CD4-positive, CD25-positive, alpha-beta regulatory T cell (primary cell): ENCODE results near the gene ZNF577. TPM values are rescaled to one million over a fixed set of nuclear protein-coding genes. Genes with fewer than 3 reads are reported as not detected.

Experiments
- ATAC-seq, 2 donors: fragments of 150-1000 bp; cut with Tn5 transposase; one replicate each; pipeline ENCODE4 v1.10.0; 2021; ENCODE audit warnings: low read depth in 2 of 2, moderate number of reproducible peaks in 2 of 2, moderate library complexity in 1 of 2
- DNase-seq, 3 donors: peaks; one replicate each; pipeline versions ENCODE4 v3.0.0 to v3.0.0-alpha.2; 2012 to 2022; ENCODE audit warnings: mixed read lengths in 1 of 3
- H3K27ac ChIP-seq: one replicate; pipeline ENCODE4 v1.7.0; 2013; ENCODE audit warnings: mild to moderate bottlenecking, low read length; ENCODE audit not compliant: insufficient read depth, poor library complexity, severe bottlenecking
- H3K27me3 ChIP-seq: one replicate; pipeline ENCODE4 v1.7.0; 2013; ENCODE audit warnings: low read length; ENCODE audit not compliant: control insufficient read depth, insufficient read depth
- H3K36me3 ChIP-seq: one replicate; pipeline ENCODE4 v1.7.0; 2013; ENCODE audit warnings: mild to moderate bottlenecking, low read length, moderate library complexity; ENCODE audit not compliant: control insufficient read depth, insufficient read depth
- H3K4me1 ChIP-seq: 2 replicates; pipeline ENCODE4 v1.7.0; 2013; ENCODE audit warnings: mild to moderate bottlenecking, low read length; ENCODE audit not compliant: insufficient read depth, control insufficient read depth, poor library complexity, severe bottlenecking
- H3K4me3 ChIP-seq: one replicate; pipeline ENCODE4 v1.7.0; 2013; ENCODE audit warnings: low read depth, mild to moderate bottlenecking, low read length, moderate library complexity
- H3K9me3 ChIP-seq, 2 experiments: 1 replicate in 1 of 2; 2 replicates in 1 of 2; pipeline ENCODE4 v1.7.0; 2013; ENCODE audit warnings: low read length in 2 of 2, mild to moderate bottlenecking in 1 of 2, moderate library complexity in 1 of 2; ENCODE audit not compliant: control insufficient read depth in 2 of 2
- H3K27ac Mint-ChIP-seq, 3 donors: one replicate each; pipeline ENCODE4 v1.8.0; 2020 to 2022; ENCODE audit warnings: mild to moderate bottlenecking in 3 of 3, mixed read lengths in 3 of 3, moderate library complexity in 2 of 3
- H3K27me3 Mint-ChIP-seq: one replicate; pipeline ENCODE4 v1.8.0; 2022; ENCODE audit warnings: mild to moderate bottlenecking, mixed read lengths
- H3K36me3 Mint-ChIP-seq: one replicate; pipeline ENCODE4 v1.8.0; 2020; ENCODE audit warnings: mixed read lengths
- H3K4me1 Mint-ChIP-seq, 4 donors: one replicate each; pipeline ENCODE4 v1.8.0; 2020 to 2022; ENCODE audit warnings: mixed read lengths in 4 of 4, mild to moderate bottlenecking in 1 of 4
- H3K4me3 Mint-ChIP-seq, 4 donors: one replicate each; pipeline ENCODE4 v1.8.0; 2020 to 2022; ENCODE audit warnings: mild to moderate bottlenecking in 4 of 4, mixed read lengths in 4 of 4, moderate library complexity in 3 of 4
- H3K9me3 Mint-ChIP-seq, 7 donors: one replicate each; pipeline ENCODE4 v1.8.0; 2020 to 2022; ENCODE audit warnings: mixed read lengths in 7 of 7, mild to moderate bottlenecking in 3 of 7, moderate library complexity in 2 of 7
- polyA plus RNA-seq, 4 donors: library from polyadenylated mRNA; unstranded; fragments of 300-500 nt; fragmentation: Illumina TruSeq; gene quantifications; one replicate each; pipeline ENCODE4 v1.2.3, GENCODE V29; 2021
- total RNA-seq: library from RNA; stranded (reverse); gene quantifications from one replicate; pipeline ENCODE4 v1.2.3, GENCODE V29; 2022

The ZNF577 gene
- total and polyA plus RNA-seq, 5 donors from 2014 or later: 1.6 to 6.8 (median 3.2) TPM

DNA sequence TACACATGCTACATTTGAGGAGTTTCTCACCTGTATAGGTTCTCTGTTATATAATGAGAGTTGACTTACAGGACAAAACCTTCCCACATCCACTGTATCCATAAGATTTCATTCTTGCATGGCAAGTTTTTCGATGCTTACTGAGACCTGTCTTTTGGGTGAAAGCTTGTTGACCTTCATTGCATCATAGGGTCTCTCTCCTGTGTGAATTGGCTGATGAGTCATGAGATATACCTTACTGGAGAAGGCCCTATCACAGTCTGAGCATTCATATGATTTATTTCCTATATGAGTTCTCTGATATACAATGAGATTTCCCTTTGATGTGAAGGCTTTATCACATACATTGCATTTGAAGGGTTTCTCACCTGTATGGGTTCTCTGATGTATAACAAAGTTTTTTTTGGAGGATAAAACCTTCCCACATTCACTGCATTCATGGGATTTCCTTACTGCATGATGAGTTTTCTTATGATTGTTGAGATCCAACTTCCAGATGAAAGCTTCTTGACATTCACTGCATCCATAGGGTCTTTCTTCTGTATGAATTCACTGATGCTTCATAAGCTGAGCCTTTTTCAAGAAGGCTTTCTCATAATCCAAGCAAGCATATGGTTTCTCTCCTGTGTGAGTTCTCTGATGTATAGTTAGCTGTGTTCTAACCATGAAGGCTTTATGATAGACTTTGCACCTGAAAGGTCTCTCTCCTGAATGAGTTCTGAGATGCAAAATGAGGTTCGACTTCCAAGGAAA is 25.7 kb downstream of the ZNF577 start:
- H3K27me3 Mint-ChIP-seq: no peaks in the 10 kb centered on the region
- H3K4me1 ChIP-seq: no peaks in the 10 kb centered on the region
- no peaks in the 10 kb centered on the region for H3K36me3 ChIP-seq
- H3K9me3 ChIP-seq: peaks cover 81 to 97% of the 10 kb centered on the region in 2 experiments
- H3K9me3 Mint-ChIP-seq: peaks cover 4 to 81% (median 24%) of the 10 kb centered on the region in 7 donors
- H3K36me3 Mint-ChIP-seq: peaks cover 12% of the 10 kb centered on the region
- no peaks in the 10 kb centered on the region for H3K27me3 ChIP-seq
- no peak overlapping the region for H3K27ac Mint-ChIP-seq
- ATAC-seq (no peak), DNase-seq (no peak)
- no peaks in the 10 kb centered on the region for H3K4me1 Mint-ChIP-seq
- H3K27ac ChIP-seq: no peak overlapping the region
- no peak overlapping the region for H3K4me3 ChIP-seq
- H3K4me3 Mint-ChIP-seq: no peak overlapping the region

DNA sequence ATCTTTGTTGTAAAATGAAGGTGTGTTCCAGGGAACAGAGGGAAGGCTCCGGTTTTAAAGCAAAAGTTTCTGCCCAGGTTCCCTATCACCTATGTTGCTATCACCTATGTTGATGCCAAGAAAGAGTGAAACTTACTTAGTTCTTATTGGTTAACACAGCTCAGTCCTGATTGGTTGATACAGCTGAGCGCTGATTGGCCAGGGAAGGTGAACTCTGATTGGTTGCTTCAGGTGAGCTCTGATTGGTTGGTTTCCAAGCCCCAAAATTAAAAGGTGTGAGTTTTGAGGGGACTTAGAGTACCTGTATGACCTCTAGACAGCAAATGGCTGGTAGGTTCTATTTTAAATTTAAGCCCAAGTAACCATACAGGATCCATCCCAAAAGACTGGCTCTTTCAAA is 50.6 kb downstream of the ZNF577 start:
- no peaks in the 10 kb centered on the region for H3K27me3 ChIP-seq
- no peak for DNase-seq
- ATAC-seq: no peak
- no peaks in the 10 kb centered on the region for H3K4me1 ChIP-seq
- Mint-ChIP-seq H3K4me1 (no peaks in the 10 kb centered on the region), H3K36me3 (peaks cover 13% of the 10 kb centered on the region), H3K9me3 (peaks cover 0 to 48% (median 17%) of the 10 kb centered on the region in 7 donors), H3K4me3 (no peak overlapping the region), H3K27me3 (no peaks in the 10 kb centered on the region), H3K27ac (no peak overlapping the region)
- no peak overlapping the region for H3K4me3 ChIP-seq
- no peaks in the 10 kb centered on the region for H3K36me3 ChIP-seq
- peaks cover 16 to 40% of the 10 kb centered on the region in 2 experiments for H3K9me3 ChIP-seq
- H3K27ac ChIP-seq: no peak overlapping the region

GRCh38 chr19:51830274-51830673 is 57.5 kb downstream of the ZNF577 start:
- Mint-ChIP-seq H3K36me3 (peaks cover 3% of the 10 kb centered on the region), H3K27me3 (no peaks in the 10 kb centered on the region), H3K4me1 (no peaks in the 10 kb centered on the region), H3K9me3 (peaks cover 5 to 68% (median 29%) of the 10 kb centered on the region in 7 donors), H3K4me3 (no peak overlapping the region), H3K27ac (no peak overlapping the region)
- H3K9me3 ChIP-seq: peaks cover 27 to 54% of the 10 kb centered on the region in 2 experiments
- no peak overlapping the region for H3K4me3 ChIP-seq
- H3K4me1 ChIP-seq: no peaks in the 10 kb centered on the region
- ATAC-seq (no peak), DNase-seq (no peak)
- no peaks in the 10 kb centered on the region for H3K27me3 ChIP-seq
- H3K36me3 ChIP-seq: no peaks in the 10 kb centered on the region
- no peak overlapping the region for H3K27ac ChIP-seq

GRCh38 chr19:51824281-51825005 is 63.3 kb downstream of the ZNF577 start:
- no peak overlapping the region for H3K4me3 Mint-ChIP-seq
- H3K9me3 ChIP-seq: peaks cover 16 to 53% of the 10 kb centered on the region in 2 experiments
- H3K27ac ChIP-seq: no peak overlapping the region
- H3K36me3 Mint-ChIP-seq: peaks cover 9% of the 10 kb centered on the region
- no peak overlapping the region for H3K4me3 ChIP-seq
- peaks cover 8 to 83% (median 25%) of the 10 kb centered on the region in 7 donors for H3K9me3 Mint-ChIP-seq
- no peak for ATAC-seq
- H3K4me1 ChIP-seq: no peaks in the 10 kb centered on the region
- no peaks in the 10 kb centered on the region for H3K36me3 ChIP-seq
- no peaks in the 10 kb centered on the region for H3K4me1 Mint-ChIP-seq
- no peaks in the 10 kb centered on the region for H3K27me3 ChIP-seq
- peaks cover 4% of the 10 kb centered on the region for H3K27me3 Mint-ChIP-seq
- no peak for DNase-seq
- H3K27ac Mint-ChIP-seq: no peak overlapping the region

GRCh38 chr19:51822946-51823345 is 64.8 kb downstream of the ZNF577 start:
- Mint-ChIP-seq H3K4me1 (no peaks in the 10 kb centered on the region), H3K4me3 (no peak overlapping the region), H3K36me3 (peaks cover 9% of the 10 kb centered on the region), H3K9me3 (peaks cover 10 to 85% (median 24%) of the 10 kb centered on the region in 7 donors), H3K27ac (no peak overlapping the region), H3K27me3 (peaks cover 4% of the 10 kb centered on the region)
- Histone ChIP-seq H3K27ac (no peak overlapping the region), H3K9me3 (peaks cover 24 to 47% of the 10 kb centered on the region in 2 experiments), H3K27me3 (no peaks in the 10 kb centered on the region), H3K36me3 (no peaks in the 10 kb centered on the region), H3K4me3 (no peak overlapping the region), H3K4me1 (no peaks in the 10 kb centered on the region)
- DNase-seq (no peak), ATAC-seq (no peak)

GRCh38 chr19:51822325-51822724 is 65.4 kb downstream of the ZNF577 start:
- H3K4me3 Mint-ChIP-seq: no peak overlapping the region
- Histone ChIP-seq H3K4me1 (no peaks in the 10 kb centered on the region), H3K9me3 (peaks cover 20 to 41% of the 10 kb centered on the region in 2 experiments), H3K4me3 (no peak overlapping the region), H3K27ac (no peak overlapping the region), H3K36me3 (no peaks in the 10 kb centered on the region), H3K27me3 (no peaks in the 10 kb centered on the region)
- DNase-seq (no peak), ATAC-seq (no peak)
- H3K27me3 Mint-ChIP-seq: peaks cover 4% of the 10 kb centered on the region
- H3K36me3 Mint-ChIP-seq: peaks cover 9% of the 10 kb centered on the region
- H3K27ac Mint-ChIP-seq: no peak overlapping the region
- H3K4me1 Mint-ChIP-seq: no peaks in the 10 kb centered on the region
- H3K9me3 Mint-ChIP-seq: peaks cover 10 to 80% (median 21%) of the 10 kb centered on the region in 7 donors

DNA sequence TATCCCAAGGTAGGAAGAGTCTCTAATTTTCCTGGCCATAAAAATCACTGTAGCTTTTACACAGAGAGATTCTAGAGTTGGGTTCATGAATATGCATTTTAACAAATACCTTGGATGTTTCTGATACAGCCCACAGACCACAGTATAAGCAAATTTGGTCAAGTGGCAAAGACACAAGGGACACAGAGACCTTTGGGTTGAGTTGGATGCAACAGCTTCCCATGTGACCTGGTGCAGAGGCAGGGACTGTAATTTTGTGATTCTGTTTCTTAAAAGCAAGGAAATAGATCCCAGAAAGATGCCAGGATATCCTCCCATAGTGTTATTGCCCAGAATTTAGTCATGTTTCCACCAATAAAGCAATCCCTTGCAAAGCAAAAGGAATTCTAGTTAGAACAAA is 65.8 kb downstream of the ZNF577 start:
- Histone ChIP-seq H3K4me3 (no peak overlapping the region), H3K27ac (no peak overlapping the region), H3K27me3 (no peaks in the 10 kb centered on the region), H3K9me3 (peaks cover 20 to 38% of the 10 kb centered on the region in 2 experiments), H3K4me1 (no peaks in the 10 kb centered on the region), H3K36me3 (no peaks in the 10 kb centered on the region)
- H3K36me3 Mint-ChIP-seq: peaks cover 9% of the 10 kb centered on the region
- DNase-seq (no peak), ATAC-seq (no peak)
- no peaks in the 10 kb centered on the region for H3K4me1 Mint-ChIP-seq
- no peak overlapping the region for H3K4me3 Mint-ChIP-seq
- no peak overlapping the region for H3K27ac Mint-ChIP-seq
- H3K9me3 Mint-ChIP-seq: peaks cover 10 to 80% (median 21%) of the 10 kb centered on the region in 7 donors
- H3K27me3 Mint-ChIP-seq: peaks cover 4% of the 10 kb centered on the region
